B cell (primary cell): Measurements from ENCODE around the gene KIF21B. TPM values are rescaled to one million over a fixed set of nuclear protein-coding genes. Genes with fewer than 3 reads are reported as not detected.

Experiments
- ATAC-seq: fragments of 200-7000 bp; cut with Tn5 transposase; one replicate; pipeline ENCODE4 v1.10.0; 2021; ENCODE audit warnings: low read depth, mild to moderate bottlenecking, moderate number of reproducible peaks, moderate library complexity
- CTCF ChIA-PET: fragments of 350-600 bp; sonication (Branson Sonifier 250); formaldehyde crosslinking; loops from one replicate; lab custom pipeline; 2021; ENCODE audit warnings: antibody characterized with exemption, inconsistent platforms; lab: Charles Lee
- POLR2A ChIA-PET: fragments of 350-600 bp; sonication (Branson Sonifier 250); formaldehyde crosslinking; loops from one replicate; lab custom pipeline; 2021; ENCODE audit warnings: antibody characterized with exemption; lab: Charles Lee
- DNase-seq: peaks from one replicate; pipeline ENCODE4 v3.0.0; 2013
- H2AFZ ChIP-seq: 2 replicates; pipeline ENCODE4 v1.6.1; 2012; ENCODE audit warnings: mild to moderate bottlenecking, low read depth, low read length; ENCODE audit not compliant: insufficient read depth, poor library complexity, severe bottlenecking
- H3K27ac ChIP-seq, 2 donors: 1 replicate in 1 of 2; 2 replicates in 1 of 2; pipeline ENCODE4 v1.5.1; 2012 to 2013; ENCODE audit warnings: low read length in 2 of 2, mild to moderate bottlenecking in 2 of 2, moderate library complexity in 1 of 2
- H3K27me3 ChIP-seq, 4 experiments: fragments of 200-600 bp in 1 of 4; sonication (generic) in 1 of 4; replicated peaks in 1 of 4; 1 replicate in 2 of 4; 2 replicates in 2 of 4; pipeline versions ENCODE4 v1.6.1 to v1.7.0; 2013 to 2016; ENCODE audit warnings: low read length in 3 of 4, mild to moderate bottlenecking in 2 of 4, mixed read lengths in 1 of 4, moderate library complexity in 1 of 4; ENCODE audit not compliant: insufficient read depth in 4 of 4, control insufficient read depth in 3 of 4; ENCODE audit errors: control extremely low read depth in 1 of 4
- H3K36me3 ChIP-seq, 2 experiments: replicated peaks in 1 of 2; 1 replicate in 1 of 2; 2 replicates in 1 of 2; pipeline versions ENCODE4 v1.6.1 to v1.7.1; 2013; ENCODE audit warnings: low read length in 1 of 2; ENCODE audit not compliant: insufficient read depth in 2 of 2, control insufficient read depth in 1 of 2; ENCODE audit errors: control extremely low read depth in 1 of 2, extremely low read depth in 1 of 2
- H3K4me1 ChIP-seq, 2 donors: fragments of 200-600 bp in 1 of 2; sonication (generic) in 1 of 2; 1 replicate in 1 of 2; 2 replicates in 1 of 2; pipeline versions ENCODE4 v1.5.1 to v1.6.1; 2013 to 2017; ENCODE audit warnings: low read length in 2 of 2; ENCODE audit not compliant: control insufficient read depth in 2 of 2, insufficient read depth in 2 of 2
- H3K4me2 ChIP-seq: replicated peaks from 2 replicates; pipeline ENCODE3; 2012; ENCODE audit warnings: mild to moderate bottlenecking, low read depth, low read length; ENCODE audit not compliant: poor library complexity, severe bottlenecking
- H3K4me3 ChIP-seq, 5 experiments: fragments of 200-600 bp in 1 of 5; sonication (generic) in 1 of 5; 1 replicate in 3 of 5; 2 replicates in 2 of 5; pipeline versions ENCODE4 v1.5.1 to v1.7.0; 2011 to 2016; ENCODE audit warnings: low read length in 4 of 5, mild to moderate bottlenecking in 4 of 5, low read depth in 2 of 5, control low read depth in 1 of 5, moderate library complexity in 1 of 5; ENCODE audit not compliant: insufficient read depth in 1 of 5; ENCODE audit errors: control extremely low read depth in 1 of 5, extremely low read depth in 1 of 5
- H3K79me2 ChIP-seq: fragments of 200-600 bp; sonication (generic); one replicate; pipeline ENCODE4 v1.6.0; 2016; ENCODE audit warnings: low read length; ENCODE audit not compliant: control insufficient read depth, insufficient read depth
- H3K9ac ChIP-seq: fragments of 200-600 bp; sonication (generic); 2 replicates; pipeline ENCODE4 v1.6.1; 2017; ENCODE audit warnings: mild to moderate bottlenecking, low read length, moderate library complexity
- H3K9me3 ChIP-seq, 3 donors: one replicate each; pipeline versions ENCODE4 v1.6.1 to v1.7.1; 2013; ENCODE audit warnings: low read length in 2 of 3; ENCODE audit not compliant: control insufficient read depth in 2 of 3, insufficient read depth in 1 of 3; ENCODE audit errors: control extremely low read depth in 1 of 3
- H4K20me1 ChIP-seq: 2 replicates; pipeline ENCODE4 v1.6.0; 2012; ENCODE audit warnings: mild to moderate bottlenecking, low read length; ENCODE audit not compliant: insufficient read depth, control insufficient read depth, poor library complexity, severe bottlenecking
- H3K27ac Mint-ChIP-seq: one replicate; pipeline ENCODE4 v1.8.0; 2021; ENCODE audit warnings: mixed read lengths
- H3K27me3 Mint-ChIP-seq: one replicate; pipeline ENCODE4 v1.8.0; 2021; ENCODE audit warnings: mixed read lengths
- H3K4me1 Mint-ChIP-seq: one replicate; pipeline ENCODE4 v1.8.0; 2021; ENCODE audit warnings: mixed read lengths
- H3K4me3 Mint-ChIP-seq: one replicate; pipeline ENCODE4 v1.8.0; 2021; ENCODE audit warnings: mixed read lengths
- H3K9me3 Mint-ChIP-seq: one replicate; pipeline ENCODE4 v1.8.0; 2022; ENCODE audit warnings: mixed read lengths; ENCODE audit not compliant: insufficient read depth
- CTCF ChIP-seq: fragments of 200-600 bp; IDR thresholded peaks from one replicate; pipeline ENCODE4 v1.8.0; 2022; ENCODE audit warnings: antibody characterized with exemption, mild to moderate bottlenecking
- EZH2 ChIP-seq: IDR thresholded peaks from 2 replicates; pipeline ENCODE4 v1.6.1; 2012; ENCODE audit warnings: borderline replicate concordance, low read depth, mild to moderate bottlenecking, moderate library complexity, low read length; ENCODE audit not compliant: insufficient read depth, poor library complexity, severe bottlenecking
- WGBS: methylation state at CpG from one replicate; pipeline ENCODE4 v1.1.5; 2013; ENCODE audit warnings: missing lambda C conversion rate; ENCODE audit not compliant: insufficient coverage; 5-methylcytosine and 5-hydroxymethylcytosine counted together
- intact Hi-C: fragments of 100-400 bp; cut with micrococcal nuclease; formaldehyde crosslinking; loops from one replicate; pipeline ENCODE4 v1.10.0; 2022
- polyA plus RNA-seq: library from polyadenylated mRNA; depleted of rRNA; stranded (reverse); fragments of >200 nt; gene quantifications from 2 replicates; pipeline ENCODE4 v1.2.3, GENCODE V29; 2012
- total RNA-seq, 2 donors: library from RNA; stranded (reverse); fragments of 120-200 nt in 1 of 2; gene quantifications; 1 replicate in 1 of 2; 2 replicates in 1 of 2; pipeline versions ENCODE4 v1.2.3 to v1.2.4, GENCODE V29; 2013 to 2022

The KIF21B gene
- total and polyA plus RNA-seq, 2 donors (not counting 1 experiment from before 2014, with no cell fraction given) = 41.1 to 41.6 TPM

- Histone ChIP-seq H3K79me2 (no peaks in the 10 kb centered on the region), H3K4me1 (no peaks in the 10 kb centered on the region), H2AFZ (no peak overlapping the region), H3K4me2 (no peak overlapping the region), H3K9me3 (peaks cover 0 to 3% (median 0%) of the 10 kb centered on the region in 3 donors), H4K20me1 (peaks cover 19% of the 10 kb centered on the region), H3K9ac (no peak overlapping the region), H3K4me3 (no peak overlapping the region), H3K27me3 (no peaks in the 10 kb centered on the region), H3K27ac (no peak overlapping the region), H3K36me3 (peaks cover 5 to 73% of the 10 kb centered on the region in 2 experiments)
- Mint-ChIP-seq H3K27ac (no peak overlapping the region), H3K27me3 (no peaks in the 10 kb centered on the region), H3K4me1 (peaks cover 2% of the 10 kb centered on the region), H3K9me3 (no peaks in the 10 kb centered on the region), H3K4me3 (no peak overlapping the region)
- 97% methylated on average over 12 of the region's 13 CpGs for WGBS
- DNase-seq = no peak
- CTCF ChIA-PET = interaction anchor here (0.7 to 8.0 kb wide), 5 partner anchors 44 to 86 kb away, joined by 3 to 303 read pairs (median 3); partner anchors contain the start of gene KIF21B
- ATAC-seq = no peak
- POLR2A ChIA-PET = no interaction called here
- TF ChIP-seq EZH2 = no peak
- TF ChIP-seq CTCF = no peak
- intact Hi-C loops = no loop called here
Observed at GRCh38 chr1:200975458-200975857, 48.1 kb downstream of the KIF21B start.

DNA sequence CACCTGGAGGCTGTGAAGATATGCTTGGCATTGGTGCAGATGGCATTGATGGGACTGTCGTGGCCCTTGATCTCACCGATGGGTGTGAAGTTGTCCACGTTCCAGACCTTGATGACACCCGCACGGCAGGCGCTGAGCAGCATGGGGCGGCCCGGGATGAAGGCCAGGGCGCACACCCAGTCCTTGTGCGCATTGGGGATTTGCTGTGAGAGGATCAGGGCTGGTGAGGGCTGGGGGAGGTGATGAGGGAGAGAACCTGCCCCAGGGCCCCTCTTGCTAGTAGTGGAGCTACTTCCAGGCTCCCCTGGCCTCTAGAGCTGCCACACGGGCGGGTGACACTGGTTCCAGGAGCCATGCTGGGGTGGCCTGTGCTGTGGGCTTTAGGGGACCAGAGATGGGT, 48.8 kb downstream of the KIF21B start:
- peak overlapping the region; percentile 15 for H3K27ac Mint-ChIP-seq

More for the DNA sequence above, 48.8 kb downstream of the KIF21B start:
- no peak overlapping the region for H3K9ac ChIP-seq
- peaks cover 19% of the 10 kb centered on the region for H4K20me1 ChIP-seq
- 98% methylated on average over 12 of the region's 12 CpGs for WGBS
- peaks cover under 1 to 67% of the 10 kb centered on the region in 2 experiments for H3K36me3 ChIP-seq
- no peak overlapping the region for H3K4me3 Mint-ChIP-seq
- intact Hi-C loops = no loop called here
- H3K4me2 ChIP-seq = no peak overlapping the region
- H3K27ac ChIP-seq = no peak overlapping the region
- DNase-seq = no peak
- H3K4me1 ChIP-seq = no peaks in the 10 kb centered on the region
- H2AFZ ChIP-seq = no peak overlapping the region
- no peak for ATAC-seq
- H3K4me1 Mint-ChIP-seq = peaks cover 5% of the 10 kb centered on the region
- H3K27me3 ChIP-seq = no peaks in the 10 kb centered on the region
- no peak for TF ChIP-seq EZH2
- TF ChIP-seq CTCF = no peak
- POLR2A ChIA-PET = no interaction called here
- H3K9me3 ChIP-seq = peaks cover 0 to 2% (median 0%) of the 10 kb centered on the region in 3 donors
- H3K79me2 ChIP-seq = no peaks in the 10 kb centered on the region
- CTCF ChIA-PET = interaction anchor here (0.7 to 8.0 kb wide), 4 partner anchors 45 to 70 kb away, joined by 3 to 303 read pairs (median 3); partner anchors contain the start of gene KIF21B
- H3K27me3 Mint-ChIP-seq = no peaks in the 10 kb centered on the region
- H3K9me3 Mint-ChIP-seq = no peaks in the 10 kb centered on the region
- H3K4me3 ChIP-seq = no peak overlapping the region
